ENCODE data around the gene TMPRSS9.

Gene TMPRSS9

DNA sequence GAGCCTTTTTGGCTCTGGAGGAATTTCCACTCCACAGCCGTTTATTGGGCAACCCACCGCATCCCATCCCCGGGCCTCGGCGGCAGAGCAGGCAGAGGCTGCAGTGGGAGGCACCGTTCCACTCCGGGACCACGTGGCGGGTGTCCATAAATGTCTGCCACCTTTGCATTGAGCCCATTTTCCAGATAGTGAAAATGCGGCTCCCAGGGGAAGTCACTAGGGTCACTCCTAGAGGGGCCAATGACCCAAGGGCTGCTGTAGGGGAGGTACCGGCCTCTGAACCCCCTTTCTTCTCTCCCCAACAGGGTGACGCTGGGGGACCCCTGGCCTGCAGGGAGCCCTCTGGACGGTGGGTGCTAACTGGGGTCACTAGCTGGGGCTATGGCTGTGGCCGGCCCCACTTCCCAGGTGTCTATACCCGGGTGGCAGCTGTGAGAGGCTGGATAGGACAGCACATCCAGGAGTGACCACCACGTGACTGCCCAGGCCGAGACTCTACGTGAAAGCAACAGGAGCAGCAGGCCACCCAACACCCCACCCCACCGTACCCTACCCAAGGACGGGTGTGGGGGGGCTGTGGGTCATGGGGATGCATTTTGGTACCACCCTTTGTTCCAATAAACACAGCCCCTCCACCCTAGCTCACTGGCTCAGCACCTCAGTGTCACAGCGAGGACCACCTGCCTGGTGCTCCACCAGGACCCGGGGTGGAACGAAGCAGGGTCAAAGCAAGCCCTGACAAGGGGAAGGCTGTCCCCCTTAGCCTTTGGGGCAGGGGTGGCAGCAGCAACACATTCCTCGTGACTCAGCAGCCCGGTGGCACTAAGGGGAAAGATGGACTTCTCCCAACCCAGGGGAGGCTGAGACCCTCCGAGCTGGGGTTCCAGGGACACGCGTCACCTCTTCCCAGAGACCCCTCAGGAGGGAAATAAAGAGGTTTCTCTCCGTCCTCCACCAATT is 65.8 kb downstream of the TMPRSS9 start:
- peak overlapping the region; percentile 91 for H3K4me3 ChIP-seq (ENCODE audit: low read depth, low read length)
- DNase-seq (ENCODE audit: low read depth), result no peak
- no peak for TF ChIP-seq CTCF (IDR thresholded peaks at IDR 0.05; ENCODE audit: low read depth, low read length, missing control alignments)
- in situ Hi-C loops (cut with HindIII; ENCODE audit: low sequenced_read_pairs), result no loop called here

DNA sequence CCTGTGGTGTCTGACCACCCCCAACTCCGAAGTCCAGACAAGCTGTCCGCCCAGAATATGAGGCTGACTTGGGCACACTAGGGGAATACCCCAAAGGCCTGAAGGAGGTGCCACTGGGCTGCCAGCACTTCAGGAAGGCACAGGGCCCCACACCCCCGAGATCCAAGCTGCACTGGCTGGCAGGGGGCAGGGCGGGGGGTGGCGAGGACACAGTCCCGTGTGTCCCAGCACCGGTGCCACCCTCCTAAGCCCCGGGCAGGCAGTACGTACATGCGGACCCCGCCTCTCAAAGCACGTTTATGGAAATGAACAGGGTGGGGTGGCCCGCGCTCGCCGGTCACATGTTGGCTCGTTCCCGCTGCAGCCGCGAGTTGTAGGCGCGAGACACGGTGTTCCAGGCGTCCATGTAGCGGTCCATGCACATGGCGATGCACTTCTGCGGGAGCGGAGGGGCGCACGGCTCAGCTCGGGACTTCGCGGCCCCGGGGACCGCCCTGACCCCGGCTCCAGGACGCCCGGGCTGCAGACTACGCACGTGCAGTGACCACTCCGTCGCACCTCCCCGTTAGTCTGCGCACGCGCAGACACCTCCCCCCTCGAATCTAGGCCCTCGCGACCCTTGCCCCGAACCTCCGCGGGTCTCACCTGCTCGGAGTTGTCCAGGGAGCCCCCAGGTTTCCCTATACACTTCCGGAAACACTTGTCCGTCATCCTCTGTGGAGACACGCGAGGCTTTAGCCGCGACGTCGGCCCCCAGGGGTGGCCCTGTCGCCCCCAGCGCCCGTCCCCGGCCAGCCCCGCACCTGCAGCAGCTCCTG is 66.8 kb downstream of the TMPRSS9 start:
- in situ Hi-C loops (cut with HindIII; ENCODE audit: low sequenced_read_pairs), result no loop called here
- DNase-seq (ENCODE audit: low read depth), result no peak

DNA sequence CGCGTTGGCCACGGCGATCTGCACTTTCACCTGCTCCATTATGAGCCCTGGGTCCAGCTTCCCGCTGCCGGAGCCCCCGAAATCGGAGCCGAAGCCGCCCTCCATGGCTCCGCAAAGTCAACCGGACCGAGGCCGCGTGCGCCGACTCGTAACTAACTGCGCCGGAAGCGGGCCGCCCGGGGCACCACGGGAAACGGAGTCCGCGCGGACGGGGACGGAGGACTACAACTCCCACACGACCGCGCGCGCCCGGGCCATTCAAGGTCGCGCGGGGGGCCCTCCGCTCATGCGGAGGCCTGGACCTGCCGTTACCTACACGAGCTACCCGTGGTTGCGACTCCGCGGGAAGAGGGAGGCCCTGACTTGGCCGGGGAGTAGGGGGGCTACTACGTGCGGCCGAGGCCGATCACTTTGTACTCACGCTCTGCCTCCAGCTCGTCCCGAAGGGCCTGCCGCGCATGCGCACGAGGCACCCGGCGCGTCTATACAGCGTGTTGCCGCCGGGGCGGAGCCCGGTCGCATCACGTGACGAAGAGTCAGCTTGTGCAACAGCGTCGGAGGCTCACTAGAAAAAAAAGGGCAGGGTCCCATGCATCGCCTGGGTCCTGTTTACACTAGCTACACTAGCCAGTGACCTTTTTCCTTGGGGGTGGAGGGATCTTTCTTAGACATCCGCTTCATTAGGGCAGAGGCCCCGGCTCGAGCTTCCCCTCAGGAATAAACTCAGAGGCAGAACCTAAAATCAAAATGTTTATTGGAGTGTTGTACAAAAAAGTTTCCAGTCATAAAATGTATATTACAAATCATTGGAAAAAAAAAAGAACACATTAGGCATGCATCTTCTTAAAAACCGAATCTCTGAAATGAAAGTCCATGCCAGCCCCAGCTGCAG is 67.6 kb downstream of the TMPRSS9 start, which contains the start of gene TIMM13:
TSS of gene TIMM13 (minus strand) at position 158 of the 892 bp plus-strand sequence. CDS start at position 105, 53 bp downstream.
- TF ChIP-seq CTCF (IDR thresholded peaks at IDR 0.05; ENCODE audit: low read depth, low read length, missing control alignments), result no peak
- DNase-seq (ENCODE audit: low read depth), result peak; percentile 89
- peak within 1 kb of the TSS; percentile 91 for H3K4me3 ChIP-seq (ENCODE audit: low read depth, low read length)
- in situ Hi-C loops (cut with HindIII; ENCODE audit: low sequenced_read_pairs), result no loop called here

More for the DNA sequence above, 66.8 kb downstream of the TMPRSS9 start:
- peak overlapping the region; percentile 91 for H3K4me3 ChIP-seq (ENCODE audit: low read depth, low read length)
- TF ChIP-seq CTCF (IDR thresholded peaks at IDR 0.05; ENCODE audit: low read depth, low read length, missing control alignments), result no peak

GRCh38 chr19:2428321-2428690 is 68.2 kb downstream of the TMPRSS9 start:
- TF ChIP-seq CTCF (IDR thresholded peaks at IDR 0.05; ENCODE audit: low read depth, low read length, missing control alignments), result no peak
- peak overlapping the region; percentile 91 for H3K4me3 ChIP-seq (ENCODE audit: low read depth, low read length)
- no peak for DNase-seq (ENCODE audit: low read depth)
- in situ Hi-C loops (cut with HindIII; ENCODE audit: low sequenced_read_pairs), result no loop called here

GRCh38 chr19:2428756-2429711 is 69.0 kb downstream of the TMPRSS9 start:
- no peak overlapping the region for H3K4me3 ChIP-seq (ENCODE audit: low read depth, low read length)
- no peak for DNase-seq (ENCODE audit: low read depth)
- no peak for TF ChIP-seq CTCF (IDR thresholded peaks at IDR 0.05; ENCODE audit: low read depth, low read length, missing control alignments)
- in situ Hi-C loops (cut with HindIII; ENCODE audit: low sequenced_read_pairs), result no loop called here
